Endothelial cell of umbilical vein (primary cell): ENCODE data around the gene FRRS1. TPM values are rescaled to one million over a fixed set of nuclear protein-coding genes. Genes with fewer than 3 reads are reported as not detected.

Experiments
- BruUV-seq: library from RNA; stranded (reverse); fragments of 400-500 nt; replicated peaks from 2 replicates; lab custom pipeline; 2021; lab: Mats Ljungman, UMichigan
- CTCF ChIA-PET: fragments of 300-600, 350-600 bp; sonication (Branson Sonifier 250); formaldehyde crosslinking; loops from one replicate; lab custom pipeline; 2021; ENCODE audit warnings: antibody characterized with exemption, inconsistent platforms; lab: Charles Lee
- POLR2A ChIA-PET: fragments of 300-600, 350-600 bp; sonication (Branson Sonifier 250); formaldehyde crosslinking; loops from one replicate; lab custom pipeline; 2021; ENCODE audit warnings: antibody characterized with exemption, inconsistent platforms; lab: Charles Lee
- DNase-seq: peaks from one replicate; pipeline ENCODE4 v3.0.0-alpha.2; 2011; ENCODE audit warnings: low read depth, low spot score
- FAIRE-seq: peaks from 2 replicates; lab custom pipeline; 2011; peaks lifted over from hg19 to GRCh38; lab: Jason Lieb, UNC
- H2AFZ ChIP-seq: 2 replicates; pipeline ENCODE4 v1.6.0; 2012; ENCODE audit warnings: low read depth, low read length, control low read depth, inconsistent platforms
- H3K27ac ChIP-seq: 2 replicates; pipeline ENCODE4 v1.5.1; 2011; ENCODE audit warnings: low read depth, mild to moderate bottlenecking, control low read depth, low read length, moderate library complexity; ENCODE audit not compliant: insufficient read depth
- H3K27me3 ChIP-seq, 2 experiments: 2 replicates each; pipeline versions ENCODE4 v1.6.0 to v1.6.1; 2011; ENCODE audit warnings: low read length in 2 of 2, mixed read lengths in 1 of 2; ENCODE audit not compliant: control insufficient read depth in 2 of 2, insufficient read depth in 2 of 2
- H3K36me3 ChIP-seq, 2 experiments: 2 replicates in 1 of 2; 3 replicates in 1 of 2; pipeline ENCODE4 v1.5.1; 2011; ENCODE audit warnings: low read length in 2 of 2, mild to moderate bottlenecking in 1 of 2, moderate library complexity in 1 of 2; ENCODE audit not compliant: control insufficient read depth in 2 of 2, insufficient read depth in 2 of 2; ENCODE audit errors: extremely low read depth in 1 of 2
- H3K4me1 ChIP-seq: 3 replicates; pipeline ENCODE4 v1.5.1; 2011; ENCODE audit warnings: mild to moderate bottlenecking, low read length; ENCODE audit not compliant: control insufficient read depth, insufficient read depth; ENCODE audit errors: extremely low read depth
- H3K4me2 ChIP-seq: 2 replicates; pipeline ENCODE4 v1.6.1; 2011; ENCODE audit warnings: low read length, control low read depth, mixed read lengths; ENCODE audit not compliant: insufficient read depth
- H3K4me3 ChIP-seq, 3 experiments: fragments of 200-600 bp in 1 of 3; sonication (generic), shearing (Covaris generic) in 1 of 3; replicated peaks in 1 of 3; 2 replicates each; pipeline ENCODE4 v1.5.1; 2011 to 2016; ENCODE audit warnings: control low read depth in 3 of 3, low read length in 3 of 3, mild to moderate bottlenecking in 2 of 3, inconsistent platforms in 1 of 3, low read depth in 1 of 3, moderate library complexity in 1 of 3; ENCODE audit not compliant: insufficient read depth in 1 of 3
- H3K79me2 ChIP-seq: 2 replicates; pipeline ENCODE4 v1.6.0; 2012; ENCODE audit warnings: low read length, inconsistent platforms; ENCODE audit not compliant: control insufficient read depth, insufficient read depth
- H3K9ac ChIP-seq: replicated peaks from 2 replicates; pipeline ENCODE3; 2011; ENCODE audit warnings: low read length, control low read depth; ENCODE audit not compliant: insufficient read depth; ENCODE audit errors: extremely low read depth
- H3K9me1 ChIP-seq: replicated peaks from 3 replicates; pipeline ENCODE4 v1.6.0; 2011; ENCODE audit warnings: mild to moderate bottlenecking, low read length; ENCODE audit not compliant: control insufficient read depth, insufficient read depth; ENCODE audit errors: extremely low read depth
- H3K9me3 ChIP-seq: replicated peaks from 2 replicates; pipeline ENCODE4 v1.5.1; 2012; ENCODE audit warnings: low read length, inconsistent platforms; ENCODE audit not compliant: control insufficient read depth, insufficient read depth
- H4K20me1 ChIP-seq: replicated peaks from 2 replicates; pipeline ENCODE3; 2011; ENCODE audit warnings: mild to moderate bottlenecking, low read length; ENCODE audit not compliant: control insufficient read depth, insufficient read depth; ENCODE audit errors: extremely low read depth
- CTCF ChIP-seq, 2 donors: IDR thresholded peaks; 1 replicate in 1 of 2; 2 replicates in 1 of 2; pipeline ENCODE4 v1.5.1; 2011; ENCODE audit warnings: low read length in 2 of 2, mild to moderate bottlenecking in 2 of 2, moderate library complexity in 2 of 2, control low read depth in 1 of 2, inconsistent platforms in 1 of 2, low read depth in 1 of 2; ENCODE audit not compliant: insufficient read depth in 1 of 2; ENCODE audit errors: extremely low read depth in 1 of 2
- EZH2 ChIP-seq: IDR thresholded peaks from 2 replicates; pipeline ENCODE4 v1.6.1; 2012; ENCODE audit warnings: borderline replicate concordance, low read depth, mild to moderate bottlenecking, moderate library complexity, low read length, inconsistent platforms; ENCODE audit not compliant: severe bottlenecking
- FOS ChIP-seq: IDR thresholded peaks from 2 replicates; pipeline ENCODE4 v1.6.1; 2011; ENCODE audit warnings: mild to moderate bottlenecking, low read length, moderate library complexity, borderline replicate concordance; ENCODE audit not compliant: insufficient read depth
- GATA2 ChIP-seq: IDR thresholded peaks from 2 replicates; pipeline ENCODE4 v1.7.0; 2011; ENCODE audit warnings: low read depth, mild to moderate bottlenecking, moderate library complexity, mixed read lengths, low read length; ENCODE audit not compliant: insufficient read length, insufficient read depth
- JUN ChIP-seq: IDR thresholded peaks from 2 replicates; pipeline ENCODE4 v1.6.1; 2011; ENCODE audit warnings: borderline replicate concordance, low read depth; ENCODE audit not compliant: insufficient read length, insufficient read depth
- MAX ChIP-seq: IDR thresholded peaks from 2 replicates; pipeline ENCODE4 v1.6.1; 2011; ENCODE audit not compliant: insufficient read depth, insufficient read length
- MYC ChIP-seq: IDR thresholded peaks from one replicate; pipeline ENCODE4 v1.6.1; 2011; ENCODE audit warnings: mild to moderate bottlenecking, low read depth, low read length
- POLR2A ChIP-seq: IDR thresholded peaks from 2 replicates; pipeline ENCODE4 v1.6.1; 2012; ENCODE audit warnings: low read depth, mild to moderate bottlenecking, control low read depth, low read length
- POLR2AphosphoS5 ChIP-seq: IDR thresholded peaks from 2 replicates; pipeline ENCODE4 v1.6.1; 2012; ENCODE audit warnings: low read depth, mild to moderate bottlenecking, control low read depth, low read length, moderate library complexity; ENCODE audit not compliant: insufficient read depth
- dilution Hi-C: fragments of 300-500 bp; cut with MboI; formaldehyde crosslinking; loops from one replicate; pipeline ENCODE4 v1.15.0; 2019; ENCODE audit warnings: low sequenced_read_pairs; ENCODE audit not compliant: extremely low pct_ligation_motif_present
- intact Hi-C: fragments of 100-400 bp; cut with micrococcal nuclease; formaldehyde crosslinking; loops from one replicate; pipeline ENCODE4 v1.10.0; 2022
- polyA plus RNA-seq, 4 experiments: library from polyadenylated mRNA; depleted of rRNA in 3 of 4; stranded (reverse) in 3 of 4; unstranded in 1 of 4; fragments of >200 nt; gene quantifications; 2 replicates each; pipeline versions ENCODE4 v1.2.1 to v1.2.3, GENCODE V29; 2011 to 2012; ENCODE audit warnings: missing spikeins in 1 of 4
- total RNA-seq: library from RNA; stranded (reverse); gene quantifications from 2 replicates; pipeline ENCODE4 v1.2.3, GENCODE V29; 2021

The FRRS1 gene
- total and polyA plus RNA-seq, 2 donors (not counting 3 experiments of a cell fraction or from before 2014, with no cell fraction given) = 1.1 to 3.1 TPM

- Histone ChIP-seq H3K4me2 (peak overlapping the region; percentile 43), H3K9me1 (no peaks in the 10 kb centered on the region), H3K36me3 (no peaks in the 10 kb centered on the region), H3K4me1 (peaks cover 19% of the 10 kb centered on the region), H3K27ac (peak overlapping the region; percentile 13), H3K9ac (peak overlapping the region; percentile 51), H3K79me2 (no peaks in the 10 kb centered on the region), H4K20me1 (no peaks in the 10 kb centered on the region), H2AFZ (peak overlapping the region; percentile 3), H3K4me3 (no peak overlapping the region), H3K27me3 (no peaks in the 10 kb centered on the region), H3K9me3 (no peaks in the 10 kb centered on the region)
- peak; percentile 37 for TF ChIP-seq FOS
- TF ChIP-seq JUN = peak; percentile 23
- no peak for TF ChIP-seq CTCF (IDR thresholded peaks at IDR 0.05; ENCODE audit: extremely low read depth in 1 of 2, insufficient read depth in 1 of 2, low read depth in 1 of 2, low read length in 2 of 2)
- no TSS peak for BruUV-seq
- dilution Hi-C loops = no loop called here
- FAIRE-seq (no peak), DNase-seq (peak; percentile 55)
- POLR2A ChIA-PET = no interaction called here
- intact Hi-C loops = loop anchor here (1.0 to 10.0 kb wide), 4 partner anchors 36 to 823 kb away; no protein-coding TSS in a partner anchor
- CTCF ChIA-PET = interaction anchor here (0.7 to 3.4 kb wide), 5 partner anchors 11 to 933 kb away, joined by 3 to 9 read pairs (median 6); no protein-coding TSS in a partner anchor
These were observed 38.8 kb downstream of the FRRS1 start for GRCh38 chr1:99727575-99728185.

DNA sequence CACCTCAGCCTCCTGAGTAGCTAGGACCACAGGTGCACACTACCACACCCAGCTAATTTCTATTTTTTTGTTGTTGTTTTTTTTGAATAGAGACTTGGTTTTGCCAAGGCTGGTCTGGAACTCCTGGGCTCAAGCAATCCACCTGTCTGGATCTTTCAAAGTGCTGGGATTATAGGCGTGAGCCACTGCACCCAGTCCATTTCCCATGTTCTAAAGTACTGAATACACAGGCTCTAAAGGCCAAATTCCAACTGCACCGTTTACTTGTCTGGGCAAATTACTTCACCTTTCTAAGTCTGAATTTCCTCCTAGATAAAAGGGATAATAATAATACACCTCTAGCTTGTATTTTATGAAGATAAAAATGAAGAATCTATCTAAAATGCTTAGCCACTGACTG is 39.6 kb downstream of the FRRS1 start:
- Histone ChIP-seq H3K9me3 (no peaks in the 10 kb centered on the region), H3K4me3 (no peak overlapping the region), H3K27me3 (no peaks in the 10 kb centered on the region), H3K4me2 (no peak overlapping the region), H3K9ac (no peak overlapping the region), H4K20me1 (no peaks in the 10 kb centered on the region), H3K4me1 (peaks cover 19% of the 10 kb centered on the region), H3K36me3 (no peaks in the 10 kb centered on the region), H3K9me1 (no peaks in the 10 kb centered on the region), H2AFZ (no peak overlapping the region), H3K79me2 (no peaks in the 10 kb centered on the region), H3K27ac (no peak overlapping the region)
- DNase-seq (no peak), FAIRE-seq (no peak)
- BruUV-seq = no TSS peak
- intact Hi-C loops = loop anchor here (10.0 kb wide), 1 partner anchor 822 kb away; no protein-coding TSS in a partner anchor
- dilution Hi-C loops = no loop called here
- ChIA-PET POLR2A (no interaction called here), CTCF (interaction anchor here (3.4 kb wide), 1 partner anchor 12 kb away, joined by 9 read pairs; no protein-coding TSS in a partner anchor)
- TF ChIP-seq GATA2 (no peak), MAX (no peak), POLR2A (no peak), POLR2AphosphoS5 (no peak), MYC (no peak), EZH2 (no peak), CTCF (IDR thresholded peaks at IDR 0.05; ENCODE audit: extremely low read depth in 1 of 2, insufficient read depth in 1 of 2, low read depth in 1 of 2, low read length in 2 of 2) (no peak), JUN (no peak), FOS (no peak)
